Right atrium auricular region (tissue), 2 donors: ENCODE measurements around the gene TASOR2. TPM values are rescaled to one million over a fixed set of nuclear protein-coding genes. Genes with fewer than 3 reads are reported as not detected.

ENCODE experiments used
- DNase-seq: peaks from one replicate; pipeline ENCODE4 v3.0.0-alpha.2; 2019; ENCODE audit warnings: low spot score
- H3K27ac ChIP-seq, 2 donors: fragments of 200-600 bp; sonication (generic); 1 replicate in 1 of 2; 2 replicates in 1 of 2; pipeline ENCODE4 v1.5.1; 2016 to 2019
- H3K27me3 ChIP-seq, 2 donors: fragments of 200-600 bp; sonication (generic); one replicate each; pipeline versions ENCODE4 v1.5.1 to v1.6.0; 2017 to 2019
- H3K36me3 ChIP-seq: fragments of 200-600 bp; sonication (generic); one replicate; pipeline ENCODE4 v1.5.1; 2016
- H3K4me1 ChIP-seq, 2 donors: fragments of 200-600 bp; sonication (generic); one replicate each; pipeline versions ENCODE4 v1.5.1 to v1.6.0; 2017 to 2019
- H3K4me3 ChIP-seq, 2 donors: fragments of 200-600 bp; sonication (generic); 1 replicate in 1 of 2; 2 replicates in 1 of 2; pipeline ENCODE4 v1.5.1; 2017 to 2019; ENCODE audit warnings: mild to moderate bottlenecking in 1 of 2, moderate library complexity in 1 of 2
- H3K9me3 ChIP-seq, 2 donors: fragments of 200-600 bp; sonication (generic); one replicate each; pipeline ENCODE4 v1.5.1; 2019
- total RNA-seq, 2 donors: library from RNA; depleted of rRNA; stranded (reverse); fragments of >200 nt; gene quantifications; one replicate each; pipeline ENCODE4 v1.1.0, GENCODE V29; 2016
- TF ChIP-seq, protein P1 (sequence below), 2 donors: fragments of 200-600 bp; sonication (generic); IDR thresholded peaks; one replicate each; pipeline ENCODE4 v1.5.1; 2019; ENCODE audit warnings: antibody characterized with exemption in 2 of 2

The TASOR2 gene
- total RNA-seq, 2 donors from 2014 or later = 41.7 to 47.3 TPM

DNA sequence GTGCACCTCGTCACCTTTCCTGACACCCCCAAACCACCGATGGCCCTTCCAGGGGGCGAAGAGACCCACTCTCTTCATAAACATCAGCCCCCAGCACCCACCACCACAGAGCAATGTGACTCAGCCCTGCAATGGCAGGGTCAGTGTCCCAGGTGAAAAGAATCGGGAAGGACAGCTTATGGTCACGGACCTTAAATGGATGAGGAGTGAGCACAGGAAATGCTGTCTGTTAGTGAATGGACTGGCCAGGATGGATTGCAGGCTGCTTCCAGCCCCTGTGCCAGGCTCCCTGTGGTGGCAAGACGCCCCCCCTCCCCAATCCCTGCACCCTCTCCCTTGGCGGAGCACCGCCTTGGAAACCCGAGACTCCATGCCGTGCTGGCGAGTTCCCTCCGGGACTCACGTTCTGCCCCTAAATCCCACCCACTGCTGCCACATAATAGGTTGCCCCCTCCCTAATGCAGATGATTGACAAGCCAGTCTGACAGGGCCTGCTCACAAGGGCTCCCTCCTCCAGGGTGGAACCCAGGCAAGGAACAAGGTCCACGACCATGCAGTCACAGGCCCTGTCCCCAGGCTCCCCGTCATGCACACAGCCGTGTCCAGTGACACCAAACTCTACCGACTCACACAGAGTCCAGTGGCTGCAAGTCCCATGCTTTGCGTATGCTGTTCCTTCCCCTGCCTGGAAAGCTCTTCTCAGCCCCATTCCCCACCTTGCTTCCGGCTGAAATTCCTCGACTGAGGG lies 25.6 kb upstream of the TASOR2 start:
- Histone ChIP-seq H3K27ac (no peak overlapping the region), H3K9me3 (no peaks in the 10 kb centered on the region), H3K4me3 (no peak overlapping the region), H3K4me1 (no peaks in the 10 kb centered on the region), H3K36me3 (no peaks in the 10 kb centered on the region), H3K27me3 (no peaks in the 10 kb centered on the region)
- TF ChIP-seq, protein P1, sequence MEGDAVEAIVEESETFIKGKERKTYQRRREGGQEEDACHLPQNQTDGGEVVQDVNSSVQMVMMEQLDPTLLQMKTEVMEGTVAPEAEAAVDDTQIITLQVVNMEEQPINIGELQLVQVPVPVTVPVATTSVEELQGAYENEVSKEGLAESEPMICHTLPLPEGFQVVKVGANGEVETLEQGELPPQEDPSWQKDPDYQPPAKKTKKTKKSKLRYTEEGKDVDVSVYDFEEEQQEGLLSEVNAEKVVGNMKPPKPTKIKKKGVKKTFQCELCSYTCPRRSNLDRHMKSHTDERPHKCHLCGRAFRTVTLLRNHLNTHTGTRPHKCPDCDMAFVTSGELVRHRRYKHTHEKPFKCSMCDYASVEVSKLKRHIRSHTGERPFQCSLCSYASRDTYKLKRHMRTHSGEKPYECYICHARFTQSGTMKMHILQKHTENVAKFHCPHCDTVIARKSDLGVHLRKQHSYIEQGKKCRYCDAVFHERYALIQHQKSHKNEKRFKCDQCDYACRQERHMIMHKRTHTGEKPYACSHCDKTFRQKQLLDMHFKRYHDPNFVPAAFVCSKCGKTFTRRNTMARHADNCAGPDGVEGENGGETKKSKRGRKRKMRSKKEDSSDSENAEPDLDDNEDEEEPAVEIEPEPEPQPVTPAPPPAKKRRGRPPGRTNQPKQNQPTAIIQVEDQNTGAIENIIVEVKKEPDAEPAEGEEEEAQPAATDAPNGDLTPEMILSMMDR (IDR thresholded peaks at IDR 0.05) = no peak
- no peak for DNase-seq

DNA sequence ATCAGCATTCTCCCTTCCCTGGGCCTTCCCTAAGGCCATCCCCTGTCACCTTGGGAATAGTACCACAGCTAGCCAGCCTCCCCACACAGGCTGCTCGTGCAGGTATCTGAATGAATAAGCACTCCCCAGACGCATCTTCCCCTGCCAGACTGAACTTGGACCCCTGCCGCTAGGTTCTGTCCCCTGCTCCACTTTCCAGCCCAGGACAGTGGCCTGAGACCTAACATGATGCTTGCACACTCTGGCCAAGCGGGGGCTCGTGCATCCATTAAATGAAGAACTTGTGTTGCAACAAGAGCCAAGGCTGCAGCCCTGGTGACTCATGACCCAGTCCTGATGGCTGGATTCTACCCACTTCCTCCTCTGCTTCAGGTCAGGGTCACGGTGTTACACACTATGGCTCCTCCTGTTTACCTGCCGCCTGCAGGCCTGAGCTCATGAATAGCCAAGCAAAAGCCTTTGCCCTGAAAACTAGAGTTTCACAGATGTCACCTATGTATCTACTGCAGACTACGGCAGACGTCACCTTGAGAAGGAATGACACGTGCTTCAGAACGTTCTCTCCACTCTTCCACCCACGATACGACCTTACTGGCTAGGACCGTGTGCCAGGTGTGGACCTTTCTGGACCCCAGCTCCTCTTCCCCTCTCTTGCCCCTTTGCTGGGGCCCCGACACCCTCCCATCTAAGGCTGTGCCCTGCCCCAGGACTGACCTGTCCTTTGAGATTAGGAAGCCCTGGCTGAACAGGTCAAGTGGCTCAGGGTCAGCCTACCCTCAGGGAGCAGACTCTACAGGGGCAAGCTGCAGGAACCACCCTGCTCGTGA lies 24.7 kb upstream of the TASOR2 start:
- TF ChIP-seq, protein P1 (IDR thresholded peaks at IDR 0.05) = no peak
- no peaks in the 10 kb centered on the region for H3K9me3 ChIP-seq
- H3K36me3 ChIP-seq = no peaks in the 10 kb centered on the region
- no peak overlapping the region for H3K27ac ChIP-seq
- no peaks in the 10 kb centered on the region for H3K4me1 ChIP-seq
- no peaks in the 10 kb centered on the region for H3K27me3 ChIP-seq
- DNase-seq = peak; percentile 72
- no peak overlapping the region for H3K4me3 ChIP-seq

DNA sequence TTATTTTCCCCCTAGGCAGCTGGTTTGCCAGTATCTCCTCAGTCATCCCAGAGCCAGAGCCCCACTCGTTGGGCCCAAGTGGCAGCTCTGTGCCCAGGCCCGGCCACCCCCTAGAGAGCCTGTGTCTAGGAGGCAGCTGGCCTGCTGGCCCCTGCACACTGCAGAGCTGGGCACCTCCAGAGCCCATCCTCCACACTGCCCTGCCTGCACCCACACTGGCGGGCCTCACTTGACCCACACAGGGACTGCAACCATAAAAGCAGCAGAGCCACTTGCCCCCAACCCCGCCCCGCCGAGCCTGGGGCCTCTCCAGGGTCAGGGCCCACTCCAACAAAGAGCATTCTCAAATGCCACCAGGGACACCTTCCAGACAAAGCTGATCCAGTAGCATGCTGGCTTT lies 23.6 kb upstream of the TASOR2 start:
- no peak overlapping the region for H3K27ac ChIP-seq
- DNase-seq = no peak
- no peak overlapping the region for H3K4me3 ChIP-seq
- H3K9me3 ChIP-seq = no peaks in the 10 kb centered on the region
- H3K4me1 ChIP-seq = peaks cover 0 to 7% of the 10 kb centered on the region in 2 donors
- TF ChIP-seq, protein P1 (IDR thresholded peaks at IDR 0.05) = no peak
- no peaks in the 10 kb centered on the region for H3K36me3 ChIP-seq
- H3K27me3 ChIP-seq = no peaks in the 10 kb centered on the region

DNA sequence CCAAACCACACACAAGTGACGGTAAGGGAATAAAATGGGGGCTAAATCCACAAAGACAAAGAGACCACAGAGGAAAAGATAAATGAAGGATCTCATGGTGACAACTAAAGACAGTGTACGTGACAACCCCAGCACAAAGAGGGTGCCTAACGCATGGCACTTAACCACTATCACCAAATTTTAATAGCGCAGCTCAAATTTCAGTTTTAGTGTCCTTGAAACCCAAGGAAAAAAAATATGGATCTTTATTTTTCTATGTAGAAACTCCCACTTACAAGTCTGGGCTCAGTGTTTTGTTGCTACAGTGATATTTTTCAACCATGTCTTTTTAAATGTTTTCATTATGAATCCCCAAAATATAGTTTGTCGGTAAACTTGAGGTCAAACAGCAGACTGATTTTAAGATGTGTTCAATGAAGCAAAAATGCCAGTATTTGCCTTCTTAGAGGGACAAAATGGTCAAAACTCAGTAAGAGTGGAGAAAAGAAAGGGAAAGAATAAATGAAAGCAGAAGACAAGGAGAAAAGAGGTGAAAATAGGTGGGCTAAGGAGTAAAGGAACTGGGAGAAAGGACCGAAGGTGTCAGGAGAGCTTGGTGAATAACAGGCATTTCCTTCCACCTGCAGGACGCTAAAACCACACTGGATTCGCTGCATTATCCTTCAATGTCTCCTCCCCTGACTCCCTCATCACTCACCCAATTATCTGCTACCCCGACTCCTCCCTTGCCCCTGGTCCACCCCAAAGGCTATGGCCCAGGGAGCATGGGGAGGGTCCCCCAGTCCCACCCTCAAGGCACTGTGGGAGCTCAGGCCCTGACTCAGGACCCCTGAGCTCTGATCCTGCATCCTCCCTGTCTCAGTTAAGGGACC lies 21.7 kb upstream of the TASOR2 start:
- TF ChIP-seq, protein P1 (IDR thresholded peaks at IDR 0.05) = no peak
- no peaks in the 10 kb centered on the region for H3K36me3 ChIP-seq
- DNase-seq = no peak
- no peak overlapping the region for H3K4me3 ChIP-seq
- H3K9me3 ChIP-seq = no peaks in the 10 kb centered on the region
- peaks cover 0 to 14% of the 10 kb centered on the region in 2 donors for H3K4me1 ChIP-seq
- H3K27me3 ChIP-seq = no peaks in the 10 kb centered on the region
- H3K27ac ChIP-seq = no peak overlapping the region

DNA sequence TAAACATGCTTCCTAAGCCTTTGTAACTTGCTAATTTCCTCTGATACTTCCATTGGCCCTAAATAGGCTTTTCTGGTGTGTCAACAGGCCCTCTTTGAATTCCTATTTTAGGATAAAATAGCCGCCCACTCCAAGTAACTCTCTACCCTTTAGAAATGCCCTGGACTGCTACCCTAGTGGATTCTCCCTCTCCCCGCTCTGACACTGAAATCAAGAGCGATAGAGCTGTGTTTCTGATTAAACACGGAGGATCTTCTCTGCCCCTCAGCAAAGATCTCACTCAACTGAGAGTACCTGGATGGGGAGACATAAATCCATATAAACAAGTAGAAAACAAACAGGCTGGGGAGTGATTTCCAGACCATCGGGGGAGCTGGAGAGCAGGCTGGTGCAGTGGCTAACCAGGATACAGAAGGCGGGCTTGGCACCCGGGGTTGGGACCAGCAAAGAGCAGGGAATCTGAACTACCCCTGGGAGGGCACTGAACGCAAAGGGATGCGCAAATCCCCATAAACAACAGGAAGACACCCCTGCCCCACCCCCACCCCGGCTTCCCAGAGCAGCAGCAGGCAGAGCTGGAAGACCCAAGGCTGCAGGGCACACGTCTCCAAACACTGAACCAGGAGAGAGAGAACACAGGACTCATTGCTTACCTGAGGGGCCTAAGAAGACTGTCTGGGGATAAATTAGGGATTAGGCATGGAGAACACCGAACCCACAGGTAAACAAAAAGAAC lies 20.8 kb upstream of the TASOR2 start:
- no peak overlapping the region for H3K4me3 ChIP-seq
- H3K4me1 ChIP-seq = peaks cover 0 to 14% of the 10 kb centered on the region in 2 donors
- DNase-seq = no peak
- H3K27me3 ChIP-seq = no peaks in the 10 kb centered on the region
- TF ChIP-seq, protein P1 (IDR thresholded peaks at IDR 0.05) = no peak
- H3K27ac ChIP-seq = no peak overlapping the region
- H3K36me3 ChIP-seq = no peaks in the 10 kb centered on the region
- no peaks in the 10 kb centered on the region for H3K9me3 ChIP-seq
